GM18873 (cell line): Measurements from ENCODE around the gene GNAL.

Experiments used
- ATAC-seq: cut with Tn5 transposase; IDR thresholded peaks from one replicate; pipeline ENCODE4 v1.9.1; 2021; ENCODE audit warnings: mild to moderate bottlenecking, moderate library complexity, moderate number of reproducible peaks; ENCODE audit not compliant: unreplicated experiment, low FRiP score

The GNAL gene

GRCh38 chr18:11862468-11863137 is 173.5 kb downstream of the GNAL start:
- ATAC-seq, result no peak

- ATAC-seq, result no peak
Observed at GRCh38 chr18:11864471-11864870, 175.4 kb downstream of the GNAL start.

- ATAC-seq, result no peak
Observed at GRCh38 chr18:11865071-11865470, 176.0 kb downstream of the GNAL start.

- ATAC-seq, result no peak
Observed at GRCh38 chr18:11866329-11866728, 177.3 kb downstream of the GNAL start.

GRCh38 chr18:11866764-11867163 is 177.7 kb downstream of the GNAL start:
- no peak for ATAC-seq

- ATAC-seq, result no peak
Observed at GRCh38 chr18:11868230-11868629, 179.2 kb downstream of the GNAL start.

GRCh38 chr18:11871501-11871900 is 182.4 kb downstream of the GNAL start:
- ATAC-seq, result no peak

GRCh38 chr18:11872479-11873136 is 183.5 kb downstream of the GNAL start:
- ATAC-seq, result no peak

GRCh38 chr18:11873670-11874340 is 184.7 kb downstream of the GNAL start:
- no peak for ATAC-seq

GRCh38 chr18:11874676-11875075 is 185.6 kb downstream of the GNAL start:
- ATAC-seq, result no peak

- ATAC-seq, result no peak
Observed at GRCh38 chr18:11877497-11878135, 188.6 kb downstream of the GNAL start.

GRCh38 chr18:11880586-11881304 is 191.7 kb downstream of the GNAL start:
- ATAC-seq, result no peak

GRCh38 chr18:11882636-11883035 is 193.6 kb downstream of the GNAL start:
- no peak for ATAC-seq

GRCh38 chr18:11883153-11883552 is 194.1 kb downstream of the GNAL start:
- peak; percentile 50 for ATAC-seq

GRCh38 chr18:11884396-11885030 is 195.4 kb downstream of the GNAL start:
- no peak for ATAC-seq

- ATAC-seq, result no peak
Observed at GRCh38 chr18:11885278-11885947, 196.3 kb downstream of the GNAL start.

- no peak for ATAC-seq
Observed at GRCh38 chr18:11886577-11887110, 197.6 kb downstream of the GNAL start.

- no peak for ATAC-seq
Observed at GRCh38 chr18:11887328-11888128, 198.5 kb downstream of the GNAL start.

- no peak for ATAC-seq
Observed at GRCh38 chr18:11888726-11889125, 199.7 kb downstream of the GNAL start.
